Astrocyte of the cerebellum (primary cell): Measurements from ENCODE around the gene DPT.
A peak's percentile ranks its signal among the peaks of the same experiment; 100 is the strongest.

Experiments
- DNase-seq: peaks from one replicate; pipeline ENCODE4 v3.0.0-alpha.2; 2011; ENCODE audit warnings: low read depth
- H3K4me3 ChIP-seq: 2 replicates; pipeline ENCODE4 v1.5.1; 2011; ENCODE audit warnings: mild to moderate bottlenecking, low read depth, low read length, moderate library complexity
- in situ Hi-C: cut with HindIII; loops from 2 replicates; pipeline ENCODE4 v1.10.0; 2017; ENCODE audit warnings: low sequenced_read_pairs
- TF ChIP-seq, protein P1 (sequence below): IDR thresholded peaks from 2 replicates; pipeline ENCODE4 v1.5.1; 2012; ENCODE audit warnings: low read length, low read depth, moderate library complexity, mild to moderate bottlenecking; ENCODE audit errors: missing control alignments

Gene DPT

DNA sequence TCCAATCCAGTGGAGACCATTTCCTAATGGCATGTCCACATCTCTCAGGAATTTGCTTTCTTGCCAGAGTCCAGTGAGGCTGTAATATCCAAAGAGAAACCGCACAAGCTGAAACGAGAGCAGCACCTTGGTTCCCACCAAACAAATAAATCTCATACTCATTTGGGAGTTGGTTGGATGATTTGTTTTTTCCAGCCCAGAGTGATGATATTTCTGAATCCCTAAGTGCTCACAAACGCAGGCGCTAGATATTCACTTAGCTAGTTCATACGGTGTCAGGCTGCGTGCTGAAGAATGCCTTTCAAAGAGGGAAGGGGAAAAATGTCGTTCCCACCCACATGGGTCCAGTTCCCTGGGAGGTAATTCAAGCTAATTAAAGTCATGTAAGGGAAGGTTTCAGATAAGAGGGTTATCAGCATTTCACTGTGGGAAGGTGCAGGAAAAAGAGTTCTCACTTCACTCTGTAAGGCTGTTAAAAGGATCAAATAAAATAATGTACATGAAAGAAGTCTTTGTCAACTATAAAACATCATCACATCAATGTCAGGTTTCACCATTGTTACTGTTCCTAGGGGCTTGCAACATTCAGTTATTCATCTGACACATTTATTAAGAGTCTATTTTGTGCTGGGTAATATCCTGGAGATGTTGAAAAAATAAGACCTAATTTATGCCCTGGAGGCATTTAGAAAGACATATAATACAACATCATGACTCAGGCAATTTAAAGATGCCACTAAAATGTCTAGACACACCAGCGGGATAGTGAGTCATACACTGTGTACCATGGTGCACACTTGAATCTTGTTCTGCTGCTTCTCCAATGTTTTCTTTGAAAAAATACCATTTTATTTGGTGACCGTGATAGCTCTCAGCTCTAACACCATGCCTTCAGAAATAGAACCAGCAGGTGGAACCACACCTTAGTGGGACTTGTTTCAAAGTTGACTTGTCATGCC, 19.3 kb downstream of the DPT start:
- H3K4me3 ChIP-seq, result no peak overlapping the region
- TF ChIP-seq, protein P1, sequence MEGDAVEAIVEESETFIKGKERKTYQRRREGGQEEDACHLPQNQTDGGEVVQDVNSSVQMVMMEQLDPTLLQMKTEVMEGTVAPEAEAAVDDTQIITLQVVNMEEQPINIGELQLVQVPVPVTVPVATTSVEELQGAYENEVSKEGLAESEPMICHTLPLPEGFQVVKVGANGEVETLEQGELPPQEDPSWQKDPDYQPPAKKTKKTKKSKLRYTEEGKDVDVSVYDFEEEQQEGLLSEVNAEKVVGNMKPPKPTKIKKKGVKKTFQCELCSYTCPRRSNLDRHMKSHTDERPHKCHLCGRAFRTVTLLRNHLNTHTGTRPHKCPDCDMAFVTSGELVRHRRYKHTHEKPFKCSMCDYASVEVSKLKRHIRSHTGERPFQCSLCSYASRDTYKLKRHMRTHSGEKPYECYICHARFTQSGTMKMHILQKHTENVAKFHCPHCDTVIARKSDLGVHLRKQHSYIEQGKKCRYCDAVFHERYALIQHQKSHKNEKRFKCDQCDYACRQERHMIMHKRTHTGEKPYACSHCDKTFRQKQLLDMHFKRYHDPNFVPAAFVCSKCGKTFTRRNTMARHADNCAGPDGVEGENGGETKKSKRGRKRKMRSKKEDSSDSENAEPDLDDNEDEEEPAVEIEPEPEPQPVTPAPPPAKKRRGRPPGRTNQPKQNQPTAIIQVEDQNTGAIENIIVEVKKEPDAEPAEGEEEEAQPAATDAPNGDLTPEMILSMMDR, result no peak
- DNase-seq, result peak; percentile 98
- in situ Hi-C loops, result no loop called here

DNA sequence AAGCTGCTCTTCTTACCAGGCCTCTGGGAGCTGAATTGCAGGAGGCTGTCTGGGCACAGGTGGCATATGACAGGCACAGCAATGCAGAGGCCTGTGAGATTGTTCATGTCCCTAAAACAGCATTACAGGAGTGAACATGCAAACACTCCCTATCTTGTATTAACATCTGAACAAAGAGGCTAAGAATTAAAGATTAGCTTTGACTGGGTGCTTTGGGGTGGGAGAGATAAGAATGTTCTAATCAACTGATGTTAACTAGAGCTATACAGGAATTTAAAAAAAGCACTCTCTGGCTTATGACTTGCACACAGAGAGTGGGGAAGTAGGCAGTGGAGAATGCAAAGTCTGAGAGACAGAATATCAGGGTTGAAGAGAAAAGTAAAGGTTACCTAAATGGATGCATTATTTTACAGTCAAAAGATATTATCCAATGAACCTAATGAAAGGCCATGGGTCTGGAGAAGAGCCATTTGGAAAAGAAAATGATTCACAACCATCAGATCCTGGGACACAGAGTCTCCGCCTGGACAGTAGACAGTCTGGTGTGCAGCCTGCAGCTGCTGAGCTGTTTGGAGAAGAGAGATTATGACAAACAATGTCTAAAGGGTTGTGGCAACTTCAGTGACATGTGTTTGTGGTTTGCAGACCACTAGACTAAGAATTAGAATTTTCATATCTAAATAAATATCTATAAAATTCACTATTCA, 20.2 kb downstream of the DPT start:
- H3K4me3 ChIP-seq, result no peak overlapping the region
- DNase-seq, result no peak
- TF ChIP-seq, protein P1, result no peak
- in situ Hi-C loops, result no loop called here

DNA sequence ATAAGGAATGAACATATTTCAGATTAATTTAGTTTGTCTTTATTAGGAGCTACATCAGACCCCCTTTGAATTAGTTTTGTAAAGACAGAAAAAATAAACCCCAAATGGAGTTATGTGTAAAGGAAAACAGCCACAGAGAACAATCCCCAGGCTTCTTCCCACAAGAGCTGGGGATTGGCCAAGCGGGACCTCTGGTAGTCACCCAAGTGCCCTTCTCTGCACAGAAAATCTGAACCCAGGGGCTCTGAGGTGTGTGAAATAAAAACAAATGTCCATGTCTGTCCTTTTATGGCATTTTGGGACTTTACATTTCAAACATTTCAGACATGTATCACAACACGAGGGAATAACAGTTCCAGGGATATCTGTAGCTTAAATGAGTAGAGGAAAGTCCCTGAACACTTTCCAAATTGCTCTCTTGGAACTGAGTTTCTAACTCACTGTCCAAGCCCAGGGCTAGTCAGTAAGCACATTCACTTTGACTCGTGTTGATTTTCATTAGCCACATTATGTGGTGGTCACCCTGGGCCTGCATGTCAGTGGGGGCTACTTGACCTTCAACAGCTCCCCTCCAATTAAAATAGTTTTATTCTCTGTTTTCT, 22.5 kb downstream of the DPT start:
- TF ChIP-seq, protein P1, result no peak
- in situ Hi-C loops, result no loop called here
- no peak overlapping the region for H3K4me3 ChIP-seq
- DNase-seq, result peak; percentile 49

DNA sequence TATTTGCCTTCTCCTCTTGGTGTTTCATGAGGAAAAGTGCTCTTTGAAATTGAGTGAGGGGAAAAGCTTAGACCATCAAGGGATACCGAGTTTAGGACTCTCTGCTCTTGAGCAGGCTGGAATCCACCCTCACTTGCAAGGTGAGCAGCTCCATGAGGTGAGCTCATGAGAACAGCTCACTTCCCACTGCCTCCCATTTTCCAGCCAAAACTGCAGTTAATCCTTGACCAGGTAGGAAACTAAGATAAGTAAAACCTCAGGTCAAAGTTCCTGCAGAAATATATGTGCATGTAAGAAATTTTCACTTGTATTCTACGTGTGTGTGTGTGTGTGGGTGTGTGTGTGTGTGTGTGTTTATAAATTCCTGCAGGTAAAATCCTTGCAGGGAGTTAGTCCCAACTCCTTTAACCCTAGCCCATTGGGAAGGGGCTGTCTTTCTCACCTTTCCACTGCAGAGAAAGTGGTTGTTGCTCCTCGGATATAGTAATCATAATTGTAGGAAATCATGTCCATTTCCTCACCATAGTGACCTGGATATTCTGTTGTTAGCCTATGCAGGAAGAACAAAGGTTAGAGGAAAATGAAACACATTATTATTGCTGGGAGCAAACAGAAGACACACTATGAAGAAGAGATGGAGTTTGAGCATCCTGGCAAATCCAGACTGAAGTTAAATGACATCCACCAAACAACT, 28.3 kb downstream of the DPT start:
- TF ChIP-seq, protein P1, result no peak
- in situ Hi-C loops, result no loop called here

DNA sequence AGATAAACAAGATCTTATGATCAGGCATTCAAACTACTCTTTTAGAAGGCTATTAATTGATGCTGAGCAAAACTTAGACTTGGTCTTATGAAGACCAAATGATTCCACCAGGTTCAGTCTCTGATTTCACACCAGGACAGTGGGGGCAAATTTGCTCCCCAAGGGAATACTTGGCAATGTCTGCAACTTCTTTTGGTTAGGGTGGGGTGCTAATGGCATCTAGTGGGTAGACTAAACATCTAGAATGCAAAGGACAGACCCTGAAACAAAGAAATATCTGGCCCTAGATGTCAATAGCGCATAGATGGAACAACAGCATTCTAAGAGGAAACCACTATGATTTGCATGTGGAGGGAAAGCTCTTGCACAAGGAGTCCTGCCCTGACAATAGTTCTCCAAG, 30.6 kb downstream of the DPT start:
- in situ Hi-C loops, result no loop called here
- no peak overlapping the region for H3K4me3 ChIP-seq
- no peak for DNase-seq
- TF ChIP-seq, protein P1, result no peak

More for the DNA sequence above, 28.3 kb downstream of the DPT start:
- DNase-seq, result no peak
- no peak overlapping the region for H3K4me3 ChIP-seq
